ENCODE results near the gene LRRC51. TPM values are rescaled to one million over a fixed set of nuclear protein-coding genes. Genes with fewer than 3 reads are reported as not detected.

LRRC51 gene, protein sequence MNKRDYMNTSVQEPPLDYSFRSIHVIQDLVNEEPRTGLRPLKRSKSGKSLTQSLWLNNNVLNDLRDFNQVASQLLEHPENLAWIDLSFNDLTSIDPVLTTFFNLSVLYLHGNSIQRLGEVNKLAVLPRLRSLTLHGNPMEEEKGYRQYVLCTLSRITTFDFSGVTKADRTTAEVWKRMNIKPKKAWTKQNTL
- polyA plus RNA-seq (ENCODE audit: insufficient read depth in 1 of 5, insufficient read length in 5 of 5, low replicate concordance in 1 of 5), result 10 to 100 TPM; 15.8 to 29.0 (median 20.7) TPM
- long read RNA-seq, donor 1, transcript LRTOMT-201 (6 exons, 2,642 nt), result major isoform, 5 of 7 reads
- long read RNA-seq, donor 1, partial matches to known transcripts, result 0 of 7 reads
- long read RNA-seq, donor 1, other reads (novel, unspliced or antisense), result 0 of 7 reads
- long read RNA-seq, donor 2, partial matches to known transcripts, result 9 of 11 reads
- long read RNA-seq, donor 2, other reads (novel, unspliced or antisense), result 0 of 11 reads
- long read RNA-seq, donor 3, partial matches to known transcripts, result 0 of 3 reads
- long read RNA-seq, donor 3, other reads (novel, unspliced or antisense), result 0 of 3 reads
- long read RNA-seq, donor 4, partial matches to known transcripts, result 0 of 2 reads
- long read RNA-seq, donor 4, other reads (novel, unspliced or antisense), result 0 of 2 reads
- long read RNA-seq, donor 5, partial matches to known transcripts, result 0 of 2 reads
- long read RNA-seq, donor 5, other reads (novel, unspliced or antisense), result 0 of 2 reads
- long read RNA-seq, donor 6, transcript LRTOMT-201 (6 exons, 2,642 nt), result major isoform, 5 of 5 reads
- long read RNA-seq, donor 6, partial matches to known transcripts, result 0 of 5 reads
- long read RNA-seq, donor 6, other reads (novel, unspliced or antisense), result 0 of 5 reads
- long read RNA-seq, donor 7, partial matches to known transcripts, result 0 of 4 reads
- long read RNA-seq, donor 7, other reads (novel, unspliced or antisense), result 0 of 4 reads
- long read RNA-seq, donor 8, partial matches to known transcripts, result 0 of 2 reads
- long read RNA-seq, donor 8, other reads (novel, unspliced or antisense), result 0 of 2 reads

DNA sequence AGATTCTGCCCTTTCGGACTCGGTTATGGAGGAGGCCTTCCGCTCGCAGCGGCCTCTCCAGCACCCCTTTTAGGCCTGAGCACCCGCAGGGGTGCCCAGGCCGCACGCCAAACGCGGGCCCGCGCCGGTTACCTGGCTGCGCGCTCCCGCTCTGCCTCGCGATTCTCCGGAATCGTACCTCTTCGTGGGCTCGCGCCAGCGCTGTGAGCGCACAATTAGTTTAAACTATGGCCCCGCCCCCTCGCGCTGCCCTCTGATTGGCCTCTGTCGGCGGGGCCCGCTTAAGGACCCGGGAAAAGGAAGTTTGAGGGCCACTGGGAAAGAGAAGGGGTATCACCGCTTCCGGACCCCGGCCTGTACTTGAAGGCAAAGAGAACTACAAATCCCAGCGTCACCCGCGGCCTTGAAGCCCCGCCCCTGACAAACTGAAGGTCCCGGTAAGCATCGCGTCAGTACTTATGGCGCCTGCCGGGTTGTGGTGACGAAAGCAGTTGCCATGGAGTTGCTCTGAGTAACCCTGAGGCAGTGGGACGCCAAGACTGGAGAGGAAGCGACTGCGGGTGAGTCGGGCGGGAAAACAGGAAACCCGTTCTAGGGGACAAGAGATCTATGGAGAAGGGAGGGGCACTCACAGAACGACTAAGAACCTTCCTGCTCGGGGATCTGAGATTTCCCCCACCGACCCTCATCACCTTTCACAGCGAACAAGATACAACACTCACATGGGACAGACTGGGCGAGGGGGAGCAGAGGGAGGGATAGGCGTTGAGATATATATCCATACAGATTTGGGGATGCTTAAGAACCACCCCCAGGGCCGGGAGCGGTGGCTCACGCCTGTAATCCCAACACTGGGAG is at the start of gene LRRC51, which contains the start of gene NUMA1:
LRRC51 (plus strand) TSS at position 525 of the 858 bp plus-strand sequence. CDS start 8,234 bp downstream, outside the sequence.
NUMA1 (minus strand) TSS at position 217 of the 858 bp plus-strand sequence. CDS start 44,599 bp downstream, outside the sequence.
- peak; percentile 99 to 100 for DNase-seq

DNA sequence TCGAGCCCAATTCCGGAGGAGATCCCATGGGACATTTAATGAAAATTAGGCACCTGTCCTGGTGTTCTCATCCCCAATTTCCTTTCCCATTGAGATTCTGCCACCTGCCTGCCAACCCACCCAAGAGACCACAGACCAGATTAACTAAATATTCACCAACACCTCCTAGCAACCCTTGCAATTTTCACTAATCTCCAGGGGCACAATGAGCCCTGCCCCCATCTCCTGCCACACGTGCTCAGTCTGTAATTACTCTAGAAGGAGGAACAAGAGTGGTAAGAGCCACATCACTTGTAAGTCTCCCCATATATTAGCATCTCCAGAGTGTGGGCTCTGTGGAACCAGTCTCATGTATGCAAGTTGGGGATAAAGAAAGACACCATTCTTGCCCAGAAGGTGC is 44.0 kb upstream of the LRRC51 start:
- DNase-seq, result no peak

DNA sequence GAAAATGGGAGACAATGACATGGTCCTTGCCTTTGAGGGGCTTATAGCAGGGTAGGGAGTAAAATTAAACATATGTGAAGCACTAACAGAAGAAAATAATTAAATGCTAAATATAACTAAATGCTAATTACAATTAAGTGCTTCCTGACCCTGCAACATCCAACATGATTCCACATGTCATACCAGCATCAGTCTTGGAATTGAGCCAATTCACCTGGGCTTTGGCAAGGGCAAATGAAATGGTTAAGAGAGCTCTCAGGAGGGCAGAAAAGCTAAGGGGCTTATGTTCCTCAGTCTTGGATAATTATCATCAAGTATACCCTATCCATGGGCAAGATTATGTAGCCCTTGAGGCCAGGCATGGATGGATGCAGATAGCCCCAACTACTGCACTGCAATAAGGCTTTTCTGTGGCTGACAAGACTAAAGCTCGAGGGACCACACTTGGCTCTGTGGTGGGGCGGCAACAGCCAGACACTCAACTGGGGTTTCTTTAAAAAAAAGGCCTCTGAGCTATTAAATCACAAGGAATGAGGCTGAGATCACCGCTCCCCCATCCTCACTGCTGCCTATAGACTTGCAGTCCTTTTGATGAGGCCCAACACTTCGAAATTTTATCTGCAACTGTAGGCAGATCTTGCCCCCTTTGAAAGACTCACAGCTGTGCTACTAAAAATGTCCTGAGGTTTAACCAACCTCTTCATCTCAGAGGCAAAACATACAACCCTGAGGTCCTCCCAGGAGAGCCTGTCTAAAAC is 42.9 kb upstream of the LRRC51 start:
- no peak for DNase-seq

DNA sequence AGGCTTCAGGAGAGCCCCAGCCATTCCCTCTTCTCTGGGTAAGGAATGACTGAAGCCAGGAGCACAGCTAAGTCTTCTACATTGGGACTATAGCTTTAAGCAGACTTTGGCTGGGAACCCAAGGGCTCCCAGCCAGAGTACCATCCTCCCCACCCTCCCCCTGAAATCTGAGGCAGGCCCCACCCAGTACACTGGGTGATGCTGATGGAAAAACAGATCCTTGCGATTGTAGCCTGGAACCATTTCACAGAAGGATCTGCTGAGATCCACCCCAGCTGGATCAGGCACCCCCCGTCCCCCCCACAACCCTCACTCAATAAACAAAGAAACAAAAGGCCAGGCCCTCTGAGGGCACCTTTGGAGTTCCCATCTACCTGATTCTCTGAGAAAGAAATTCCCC is 42.2 kb upstream of the LRRC51 start:
- peak; percentile 63 to 75 for DNase-seq

DNA sequence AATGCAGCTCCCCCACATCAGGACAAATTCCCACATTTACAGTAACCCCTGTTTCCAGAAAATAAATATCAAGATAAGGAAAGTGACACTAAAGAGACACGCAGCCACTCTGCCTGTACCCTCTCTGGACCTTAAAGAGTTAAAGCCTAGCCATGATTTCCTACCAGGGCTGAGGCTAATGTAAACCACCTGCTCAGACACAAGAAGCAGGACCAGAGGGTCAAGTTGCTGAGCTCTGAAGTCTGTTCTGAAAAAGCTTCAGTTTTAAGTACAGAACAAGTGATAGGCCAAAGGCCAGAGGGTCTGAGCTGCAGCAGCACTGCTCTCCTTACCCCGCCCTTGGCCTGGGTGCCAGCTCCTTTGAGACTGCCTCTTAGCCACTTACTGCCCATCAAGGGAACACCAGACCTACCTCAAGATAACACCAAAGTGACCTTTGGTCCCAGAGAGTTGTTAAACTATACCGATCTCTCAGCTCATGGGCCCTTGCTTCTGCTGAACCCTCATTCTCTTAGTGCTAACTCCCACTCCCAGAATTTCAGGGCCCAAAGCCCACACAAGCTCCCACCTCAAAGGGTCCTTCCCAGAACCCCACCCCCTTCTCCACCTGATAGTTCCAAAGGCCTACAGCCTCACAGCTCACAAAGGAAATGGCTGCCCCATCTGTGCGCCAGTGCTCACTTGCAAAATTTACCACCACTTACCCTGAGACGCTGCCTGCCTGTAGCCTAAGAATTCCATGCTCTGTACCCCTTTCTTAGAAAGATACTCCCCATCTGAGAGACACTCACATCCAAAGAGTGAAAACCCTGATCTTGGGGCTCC is 41.4 kb upstream of the LRRC51 start:
- DNase-seq, result peak in 1 of 2 donors; percentile 58

DNA sequence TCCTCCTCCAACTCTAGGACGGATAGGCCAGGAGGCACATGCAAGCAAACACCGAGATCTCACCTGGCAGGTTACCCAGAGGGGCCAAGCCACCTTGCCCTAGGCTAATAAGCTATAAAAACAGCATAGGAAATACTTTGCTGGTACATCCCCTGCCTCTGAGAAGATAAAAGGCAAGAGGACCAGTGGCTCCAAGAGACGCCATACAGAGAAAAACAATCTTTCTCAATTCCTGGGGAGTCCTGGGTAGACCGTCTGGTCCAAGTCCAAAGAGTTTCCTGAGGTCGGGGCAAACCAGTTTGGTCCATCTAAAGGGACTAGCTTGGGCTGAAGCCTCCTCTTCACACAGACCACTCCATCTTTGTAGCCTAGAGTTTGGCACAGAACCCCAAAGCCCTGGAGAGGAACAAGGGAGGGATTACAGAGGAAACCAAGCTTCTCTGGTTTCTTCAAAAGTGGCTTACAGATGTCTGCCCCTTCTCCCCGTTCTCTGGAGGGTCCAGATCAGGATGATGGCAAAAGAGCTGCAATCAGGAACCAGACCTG is 40.7 kb upstream of the LRRC51 start:
- no peak for DNase-seq

DNA sequence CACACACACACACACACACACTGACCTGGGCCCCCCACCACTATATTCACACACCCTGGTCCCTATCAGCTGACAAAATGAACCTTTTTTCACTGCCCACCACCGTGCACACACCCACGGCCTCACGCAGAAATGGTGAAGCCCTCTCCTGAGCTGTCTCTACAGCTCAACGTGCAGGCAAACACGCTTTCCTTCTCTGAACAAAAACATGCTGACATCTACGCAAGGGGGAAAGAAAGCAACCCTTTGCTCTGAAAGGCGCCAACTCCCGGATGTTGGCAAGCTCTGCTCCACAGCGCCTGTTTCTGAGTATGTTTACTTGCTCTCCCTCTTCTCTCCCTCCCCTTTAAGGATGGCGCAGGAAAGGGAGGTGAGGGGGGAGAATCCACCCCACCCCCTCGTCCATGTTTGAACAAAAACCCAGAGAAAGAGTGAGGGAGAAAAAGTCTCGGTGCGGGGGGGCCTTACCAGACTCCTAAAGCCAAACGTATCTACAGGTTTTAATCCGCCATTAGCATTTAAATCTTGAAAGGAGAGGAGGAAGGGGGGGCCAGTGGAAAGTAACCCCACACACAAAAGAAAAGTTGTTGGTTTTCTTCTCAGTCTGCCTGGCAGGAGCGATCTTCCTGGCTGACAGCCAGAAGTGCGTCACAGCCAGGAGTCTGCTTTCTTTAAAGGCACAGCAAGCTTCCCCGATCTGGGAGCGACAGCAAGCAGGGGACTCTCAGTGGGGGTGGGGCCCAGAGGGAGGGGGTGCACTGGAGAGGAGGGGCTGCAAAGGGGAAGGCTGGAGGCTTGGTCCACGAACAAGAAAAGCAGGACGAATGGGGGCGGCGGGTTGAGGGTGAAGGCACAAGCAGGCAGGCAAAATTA is 39.9 kb upstream of the LRRC51 start:
- DNase-seq, result peak; percentile 98 to 99

DNA sequence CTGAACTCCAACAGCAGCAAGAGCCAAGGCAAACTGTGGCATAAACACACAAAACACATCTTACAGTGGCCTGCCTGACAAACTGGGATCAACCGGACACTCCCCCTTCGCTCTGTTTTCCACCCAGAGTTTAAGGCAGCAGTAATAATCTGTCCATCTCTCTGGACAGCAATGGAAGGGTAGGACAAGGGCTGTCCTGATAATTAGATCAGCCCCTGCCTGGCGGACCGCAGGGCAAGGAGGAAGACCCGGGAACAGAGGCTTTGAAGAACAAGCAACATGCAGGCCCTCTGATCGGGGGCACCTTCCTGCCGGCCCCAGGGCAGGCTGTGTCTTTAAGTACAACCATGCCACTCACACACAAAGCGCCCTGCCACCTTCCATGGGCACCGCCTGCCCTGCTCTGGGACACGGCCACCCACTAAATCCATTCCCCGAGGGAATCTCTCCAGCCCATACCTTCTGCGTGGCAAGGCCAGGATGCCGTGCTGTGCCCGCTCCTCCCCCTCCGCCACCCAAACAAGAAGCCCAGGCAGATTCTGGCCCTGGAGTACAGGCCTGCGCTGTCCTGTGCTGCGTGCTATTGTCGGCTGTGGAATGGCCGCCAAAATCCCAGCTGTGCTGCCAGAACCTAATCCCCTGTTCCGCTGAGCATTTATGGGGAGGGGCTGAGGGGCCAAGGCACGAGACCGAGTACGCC is 39.1 kb upstream of the LRRC51 start:
- peak; percentile 81 to 83 for DNase-seq

DNA sequence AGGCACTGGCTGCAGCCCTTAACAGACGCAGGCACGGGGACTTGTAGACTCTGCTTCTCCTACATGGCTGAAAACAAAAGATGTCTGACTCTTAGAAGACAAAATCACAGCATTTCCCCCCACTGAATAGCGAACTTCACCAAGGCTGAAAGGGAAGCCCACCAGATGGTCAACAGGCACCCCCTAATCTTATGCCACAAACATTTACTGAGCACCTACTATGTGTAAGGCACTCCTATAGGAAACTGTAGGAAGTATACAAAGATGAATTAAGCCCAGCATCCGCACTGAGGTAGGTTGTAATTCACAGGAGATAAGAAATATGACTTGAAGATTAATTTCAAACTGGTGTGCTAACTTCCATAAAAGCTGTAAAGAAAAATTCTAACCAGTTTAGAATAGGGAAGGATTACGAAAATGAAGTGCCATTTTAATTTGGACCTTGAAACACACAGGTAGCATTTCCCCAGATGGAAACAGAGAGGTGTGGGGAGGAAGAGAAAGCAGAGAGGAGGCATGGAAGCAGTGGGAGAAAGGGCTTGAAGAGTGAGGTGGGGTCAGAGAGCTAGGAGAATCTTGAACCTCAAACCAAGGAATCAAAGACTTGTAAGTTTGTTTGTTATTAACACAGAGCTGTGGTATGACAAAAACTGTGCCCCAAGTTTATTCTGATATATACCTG is 38.4 kb upstream of the LRRC51 start:
- no peak for DNase-seq

DNA sequence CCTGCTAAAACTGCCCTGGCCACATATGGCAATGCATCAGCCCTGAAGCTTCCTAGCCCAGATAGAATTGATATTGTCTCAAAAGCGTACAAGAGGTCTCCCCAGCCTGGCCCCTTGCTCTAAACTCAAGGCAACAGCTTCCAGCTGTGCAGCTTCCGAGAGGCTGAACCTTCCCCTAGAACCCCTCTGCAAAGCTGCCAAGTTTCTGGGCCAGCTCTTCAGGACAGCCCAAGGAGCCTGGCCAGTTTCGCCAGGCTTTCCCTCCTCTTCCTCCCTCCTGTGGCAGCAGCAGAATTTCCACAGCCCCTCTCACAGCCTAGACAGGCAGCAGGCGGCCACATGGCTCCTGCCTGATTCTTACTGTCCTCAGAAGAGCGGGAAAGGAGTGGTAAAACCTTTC is 34.8 kb upstream of the LRRC51 start:
- DNase-seq, result peak; percentile 70 to 73

DNA sequence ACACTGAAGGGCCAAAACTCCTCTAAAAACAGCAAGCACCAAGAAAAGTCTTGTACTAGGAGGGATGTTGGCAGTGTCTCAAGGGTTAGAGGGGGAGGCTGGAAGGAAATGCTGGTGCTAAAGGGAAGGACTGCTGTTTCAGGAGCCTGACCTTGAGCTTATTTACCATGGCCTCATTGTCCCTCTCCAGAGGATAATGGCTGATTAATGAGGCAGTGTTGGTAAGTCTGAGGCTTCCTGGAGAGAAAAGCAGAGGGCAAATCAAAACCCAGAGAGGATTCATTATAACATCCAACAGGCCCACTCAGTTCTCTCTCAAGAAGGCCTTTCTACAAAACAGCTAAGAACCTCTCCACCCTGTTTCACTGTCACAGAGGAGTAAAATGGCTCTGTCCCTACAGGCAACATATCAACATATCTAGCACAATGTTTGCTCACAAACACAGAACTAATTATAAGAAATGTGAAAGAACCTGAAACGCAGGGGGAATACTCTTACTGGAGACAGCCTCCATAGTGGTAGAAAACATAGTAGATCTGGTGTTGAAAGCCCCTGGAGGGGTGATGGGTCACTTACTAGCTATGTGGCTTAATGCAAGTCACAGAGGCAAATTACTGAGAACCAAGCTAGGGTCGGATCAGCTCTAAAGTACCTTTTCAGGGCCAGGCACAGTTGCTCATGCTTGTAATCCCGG is 31.7 kb upstream of the LRRC51 start:
- DNase-seq, result no peak

DNA sequence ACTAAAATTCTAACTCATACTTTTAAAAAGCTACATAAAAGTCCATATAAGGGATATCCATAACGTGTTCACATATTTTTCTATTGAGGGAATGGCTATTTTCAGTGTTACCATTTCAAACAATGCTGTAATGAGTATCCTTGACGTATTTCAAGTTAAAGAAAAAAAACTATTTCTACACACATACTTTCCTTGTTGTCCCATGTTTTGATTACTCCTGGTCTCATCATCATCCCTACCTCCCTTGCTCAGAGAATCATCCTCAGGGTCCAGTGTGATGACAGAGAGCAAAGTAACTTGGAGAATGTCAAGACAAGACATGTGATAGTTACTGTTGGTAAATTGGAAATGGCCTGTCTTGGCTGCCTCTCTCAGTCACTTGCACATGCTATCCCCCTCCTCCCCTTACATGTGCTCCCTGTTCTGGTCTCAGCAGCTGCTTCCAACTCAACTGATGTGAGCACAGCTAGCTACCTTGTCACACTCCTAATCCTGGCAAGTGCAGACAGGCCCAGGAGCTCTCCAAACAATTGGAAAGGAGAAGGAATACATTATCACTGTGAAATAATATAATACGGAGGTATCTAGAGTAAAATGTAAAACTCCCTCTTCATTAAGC is 22.1 kb upstream of the LRRC51 start:
- DNase-seq, result no peak

DNA sequence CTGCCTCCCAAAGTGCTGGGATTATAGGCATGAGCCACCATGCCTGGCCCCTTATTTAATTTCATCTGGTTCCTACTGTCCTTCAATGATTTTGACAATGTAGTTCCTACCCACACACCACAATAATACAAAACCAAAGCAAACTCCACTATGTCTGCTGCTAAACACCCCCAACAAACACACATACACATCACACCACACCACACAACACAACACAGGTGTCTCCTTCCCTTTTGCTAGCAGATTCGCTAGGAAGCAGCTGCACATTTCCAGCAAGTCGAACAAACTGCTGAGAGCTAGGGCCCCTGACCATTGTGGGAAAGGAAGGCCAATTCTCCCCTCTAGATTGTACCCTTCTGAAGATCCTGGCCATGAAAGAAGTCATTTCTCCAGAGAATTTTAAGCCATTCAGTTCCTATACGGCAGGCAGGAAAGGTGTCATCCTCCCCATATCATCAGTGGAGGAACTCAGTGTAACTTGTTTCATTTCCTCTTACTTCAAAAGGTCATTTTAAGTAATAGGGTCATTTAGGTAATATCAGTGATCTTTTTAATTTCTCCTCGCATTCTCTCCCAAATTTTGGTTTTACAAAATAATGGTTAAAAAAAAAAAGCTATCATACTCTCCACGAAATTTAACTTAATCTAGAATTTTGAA is 18.8 kb upstream of the LRRC51 start:
- no peak for DNase-seq

DNA sequence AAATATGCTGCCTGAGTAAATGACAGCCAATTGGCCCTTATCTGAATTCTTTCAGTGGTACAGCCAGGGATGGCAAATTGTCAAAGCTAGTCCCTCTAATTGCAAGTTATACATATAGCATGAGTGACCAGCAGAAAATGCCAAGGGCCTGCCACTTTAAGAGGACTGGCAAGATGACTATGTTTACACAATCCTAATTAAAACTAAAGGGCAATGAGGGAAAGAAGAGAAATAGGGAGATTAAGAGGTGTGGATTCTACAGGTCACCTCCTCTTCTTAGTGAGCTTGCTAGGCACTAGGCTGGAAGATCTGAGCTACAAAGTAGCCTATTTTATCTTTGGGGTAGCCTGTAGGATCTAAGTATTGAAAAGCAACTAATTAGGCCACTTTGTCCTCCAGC is 13.8 kb upstream of the LRRC51 start:
- no peak for DNase-seq

DNA sequence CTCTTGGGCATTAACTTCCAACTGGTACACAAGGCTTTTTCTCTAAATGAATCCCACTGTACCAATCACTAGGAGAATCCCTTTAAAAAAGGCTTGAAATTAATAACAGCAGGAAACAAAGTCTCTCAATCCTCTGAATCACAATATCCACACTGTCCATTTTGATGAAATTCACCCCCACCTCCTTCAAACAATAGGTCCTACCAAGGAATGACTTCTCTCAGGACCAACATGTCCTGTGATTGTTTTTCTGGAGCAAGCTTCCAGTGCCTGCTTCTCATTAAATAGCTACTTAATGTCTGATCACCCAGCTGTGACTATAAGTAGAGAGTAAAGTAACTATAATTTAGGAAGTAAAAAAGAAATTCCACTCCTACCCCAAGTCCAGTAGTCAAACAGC is 13.4 kb upstream of the LRRC51 start:
- DNase-seq, result no peak

Data from right lung (tissue), 10 donors.